Activated naive CD4-positive, alpha-beta T cell treated with Interleukin-2 at 50 U/mL for 16 hours (primary cell): ENCODE results near the gene PEX16.
A peak's percentile ranks its signal among the peaks of the same experiment; 100 is the strongest.
"Not testable (repeated sequence)": the region's sequence is repeated elsewhere in the genome, so short reads cannot be mapped to it uniquely, and the experiment has no call there.

Experiments used
- DNase-seq: peaks from one replicate; pipeline ENCODE4 v3.0.0-alpha.2; 2020

Gene PEX16

GRCh38 chr11:45917286-45917622, 423 bp downstream of the PEX16 start:
- DNase-seq: no peak

DNA sequence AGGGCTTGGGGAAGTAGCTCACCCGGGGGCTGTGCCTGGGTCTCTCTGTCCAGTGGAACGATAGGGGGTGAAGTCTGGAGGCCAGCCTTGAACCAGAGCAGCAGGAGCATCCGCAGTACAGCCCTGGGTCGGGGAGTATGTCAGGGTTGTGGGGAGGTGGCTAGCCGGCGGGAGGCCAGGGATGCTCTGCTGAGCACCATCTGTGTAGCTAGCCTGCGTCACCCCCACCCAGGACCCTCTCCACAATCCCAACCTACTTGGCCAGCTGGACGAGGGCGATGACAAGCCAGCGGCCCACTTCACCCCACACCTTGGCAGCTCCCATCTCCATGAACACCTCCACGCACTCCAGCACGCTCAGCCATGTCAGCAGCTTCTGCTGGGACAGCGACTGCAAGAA, 2.2 kb downstream of the PEX16 start:
- no peak for DNase-seq

GRCh38 chr11:45913942-45914635, 3.6 kb downstream of the PEX16 start:
- no peak for DNase-seq

DNA sequence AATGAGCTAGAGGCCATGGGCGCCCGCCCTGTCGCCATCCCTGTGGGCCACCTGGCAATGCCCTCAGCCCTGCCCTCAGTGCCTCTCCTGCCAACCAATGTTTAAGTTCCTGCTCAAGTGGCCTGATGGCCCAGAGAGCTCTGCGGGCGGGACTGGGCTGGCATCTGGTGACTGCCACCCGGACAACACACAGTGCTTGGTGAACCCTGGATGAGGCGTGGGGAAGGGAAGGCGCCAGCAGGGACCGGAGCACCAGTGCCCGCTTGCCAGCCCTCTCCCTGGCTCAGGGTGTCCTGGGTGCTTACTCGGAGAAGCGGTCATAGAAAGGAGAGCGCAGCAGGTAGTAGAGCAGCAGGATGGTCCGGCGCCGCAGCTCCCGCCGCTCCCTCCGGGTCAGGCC, 4.2 kb downstream of the PEX16 start:
- no peak for DNase-seq

DNA sequence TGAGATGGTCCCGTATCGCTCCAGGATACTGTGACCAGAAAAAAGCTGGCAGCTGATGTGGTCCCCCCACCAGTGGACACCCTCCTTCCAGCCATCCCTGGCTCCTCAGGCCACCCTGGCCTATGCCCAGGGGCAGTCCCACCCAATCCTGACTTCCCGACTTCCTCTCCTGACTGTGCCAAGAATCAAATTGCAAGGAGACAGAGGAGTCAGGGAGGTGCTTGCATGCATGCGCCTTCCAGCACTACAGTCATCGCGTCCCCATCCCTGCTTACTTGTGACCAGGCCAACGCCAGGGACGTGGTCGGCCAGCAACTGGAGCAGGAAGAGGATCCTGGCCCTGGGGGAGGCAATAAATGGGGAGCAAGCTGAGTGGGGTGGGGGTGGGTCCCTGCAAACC, 7.1 kb downstream of the PEX16 start:
- no peak for DNase-seq

GRCh38 chr11:45909594-45910475, 7.8 kb downstream of the PEX16 start:
- no peak for DNase-seq

GRCh38 chr11:45907911-45908370, 9.7 kb downstream of the PEX16 start:
- no peak for DNase-seq

DNA sequence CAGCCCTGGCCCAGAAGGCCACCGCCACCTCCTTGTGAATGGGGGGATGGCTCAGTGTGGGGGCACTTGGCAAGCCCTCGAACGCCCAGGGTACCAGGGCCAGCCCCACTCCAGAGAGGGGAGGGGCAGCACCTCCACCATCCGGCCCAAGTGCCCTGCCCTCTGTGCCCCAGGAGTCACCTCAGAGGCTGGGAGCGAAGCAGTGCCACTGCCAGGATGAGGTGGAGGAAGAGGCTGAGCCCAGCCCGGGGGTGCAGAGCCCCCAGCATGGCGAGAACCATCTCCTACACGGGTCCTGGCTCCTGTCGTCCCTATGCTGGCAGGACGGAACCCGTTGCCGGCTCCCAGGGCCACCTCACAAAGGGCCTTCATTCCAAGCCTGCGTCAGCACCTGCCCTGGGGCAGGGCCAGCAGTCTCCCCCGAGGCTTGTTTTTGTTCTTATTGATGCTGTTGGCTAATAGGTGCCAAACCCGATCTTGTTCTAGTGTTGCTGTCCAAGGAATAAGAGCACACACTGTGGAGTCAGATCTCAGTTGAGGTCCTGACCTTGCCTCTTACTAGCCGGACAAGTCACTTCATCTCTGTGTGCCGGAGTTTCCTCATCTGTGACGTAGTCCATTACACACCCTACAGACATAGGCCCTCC, 10.6 kb downstream of the PEX16 start, which contains the start of gene FREY1:
Gene FREY1 (minus strand): TSS at position 307 of the 647 bp plus-strand sequence. CDS start 26 bp downstream, at position 281.
- no peak for DNase-seq

DNA sequence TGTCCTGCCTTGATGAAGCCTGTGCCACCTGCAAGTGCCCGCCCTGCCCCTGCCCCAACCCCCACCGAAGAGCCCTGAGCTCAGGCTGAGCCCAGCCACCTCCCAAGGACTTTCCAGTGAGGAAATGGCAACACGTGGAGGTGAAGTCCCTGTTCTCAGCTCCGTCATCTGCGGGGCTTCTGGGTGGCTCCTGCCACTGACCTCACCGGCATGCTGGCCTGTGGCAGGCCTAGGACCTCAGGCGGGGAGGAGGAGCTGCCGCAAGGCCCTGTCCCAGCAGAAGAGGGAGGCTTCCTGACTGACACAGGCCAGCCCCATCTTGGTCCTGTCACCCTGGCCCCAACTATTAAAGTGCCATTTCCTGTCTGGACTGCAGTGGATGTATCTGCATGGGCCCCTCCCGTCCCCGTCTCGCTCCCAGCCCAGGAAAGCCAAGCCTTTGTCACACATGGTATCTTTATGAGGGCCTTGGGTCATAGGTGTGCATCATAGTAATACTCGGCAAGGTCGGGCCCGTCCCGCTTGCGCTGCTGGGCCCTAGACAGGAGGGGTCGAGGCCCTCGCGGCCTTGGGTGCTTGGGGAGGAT, 11.5 kb downstream of the PEX16 start:
- no peak for DNase-seq

DNA sequence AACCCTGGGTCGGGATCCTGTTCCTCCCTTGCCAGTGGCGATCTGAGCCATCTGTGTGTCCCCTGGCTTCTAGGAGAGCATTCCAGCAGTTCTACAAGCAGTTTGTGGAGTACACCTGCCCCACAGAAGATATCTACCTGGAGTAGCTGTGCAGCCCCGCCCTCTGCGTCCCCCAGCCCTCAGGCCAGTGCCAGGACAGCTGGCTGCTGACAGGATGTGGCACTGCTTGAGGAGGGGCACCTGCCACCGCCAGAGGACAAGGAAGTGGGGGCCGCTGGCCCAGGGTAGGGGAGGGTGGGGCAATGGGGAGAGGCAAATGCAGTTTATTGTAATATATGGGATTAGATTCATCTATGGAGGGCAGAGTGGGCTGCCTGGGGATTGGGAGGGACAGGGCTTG, 12.1 kb downstream of the PEX16 start:
- not testable (repeated sequence) for DNase-seq

- no peak for DNase-seq
These were observed 12.6 kb downstream of the PEX16 start for GRCh38 chr11:45905095-45905494.

- DNase-seq: no peak
These were observed 13.3 kb downstream of the PEX16 start for GRCh38 chr11:45904309-45904915.

DNA sequence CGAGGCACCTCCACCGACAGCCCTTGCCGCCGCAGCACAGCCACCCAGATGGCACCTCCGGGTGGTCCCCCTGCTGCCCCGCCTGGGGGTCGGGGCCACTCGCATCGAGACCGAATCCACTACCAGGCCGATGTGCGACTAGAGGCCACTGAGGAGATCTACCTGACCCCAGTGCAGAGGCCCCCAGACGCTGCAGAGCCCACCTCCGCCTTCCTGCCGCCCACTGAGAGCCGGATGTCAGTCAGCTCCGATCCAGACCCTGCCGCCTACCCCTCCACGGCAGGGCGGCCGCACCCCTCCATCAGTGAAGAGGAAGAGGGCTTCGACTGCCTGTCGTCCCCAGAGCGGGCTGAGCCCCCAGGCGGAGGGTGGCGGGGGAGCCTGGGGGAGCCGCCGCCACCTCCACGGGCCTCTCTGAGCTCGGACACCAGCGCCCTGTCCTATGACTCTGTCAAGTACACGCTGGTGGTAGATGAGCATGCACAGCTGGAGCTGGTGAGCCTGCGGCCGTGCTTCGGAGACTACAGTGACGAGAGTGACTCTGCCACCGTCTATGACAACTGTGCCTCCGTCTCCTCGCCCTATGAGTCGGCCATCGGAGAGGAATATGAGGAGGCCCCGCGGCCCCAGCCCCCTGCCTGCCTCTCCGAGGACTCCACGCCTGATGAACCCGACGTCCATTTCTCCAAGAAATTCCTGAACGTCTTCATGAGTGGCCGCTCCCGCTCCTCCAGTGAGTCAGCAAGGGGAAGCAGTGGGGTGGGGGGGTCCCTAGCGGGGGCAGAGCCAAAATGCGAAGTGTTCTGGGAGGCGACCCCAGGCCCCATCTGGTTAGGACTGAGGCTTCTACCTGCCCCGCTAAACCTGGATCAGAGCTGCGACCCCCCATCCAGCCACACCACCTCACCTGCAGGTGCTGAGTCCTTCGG, 15.0 kb downstream of the PEX16 start:
- no peak for DNase-seq

GRCh38 chr11:45901626-45902025, 16.1 kb downstream of the PEX16 start:
- no peak for DNase-seq

DNA sequence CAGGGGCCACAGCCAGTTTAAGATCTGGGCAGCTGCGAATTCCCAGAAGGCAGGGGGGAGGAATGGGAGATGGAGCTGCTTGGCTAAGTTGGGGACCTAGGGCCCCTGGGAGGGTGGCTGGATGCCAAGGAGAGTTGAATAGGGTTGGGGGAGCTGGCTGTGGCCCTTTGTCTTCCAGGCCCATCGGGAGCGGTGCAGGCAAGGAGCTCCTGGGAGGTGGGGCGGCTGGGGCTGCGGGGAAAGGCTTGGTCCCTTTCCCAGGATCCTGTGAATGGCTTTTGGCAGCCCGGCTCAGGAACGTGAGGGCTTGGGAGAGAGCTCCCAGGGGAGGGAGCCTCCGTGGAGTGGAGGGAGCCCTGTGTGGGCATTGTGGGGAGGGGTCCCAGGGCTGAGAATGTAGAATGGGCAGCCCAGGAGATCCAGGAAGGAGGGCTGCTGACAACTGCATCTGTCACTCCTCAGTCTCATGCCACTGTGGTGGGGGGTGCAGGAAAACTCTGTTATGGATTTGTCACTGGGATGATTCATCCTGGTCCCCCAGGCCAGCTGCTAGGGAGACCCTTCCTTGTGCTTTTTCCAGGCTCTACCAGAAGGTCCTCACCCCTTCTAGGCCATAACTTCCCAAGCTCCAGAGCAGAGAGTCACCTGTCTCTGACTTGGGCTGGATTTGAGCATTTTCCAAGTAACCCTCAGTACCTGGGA, 16.6 kb downstream of the PEX16 start:
- no peak for DNase-seq

DNA sequence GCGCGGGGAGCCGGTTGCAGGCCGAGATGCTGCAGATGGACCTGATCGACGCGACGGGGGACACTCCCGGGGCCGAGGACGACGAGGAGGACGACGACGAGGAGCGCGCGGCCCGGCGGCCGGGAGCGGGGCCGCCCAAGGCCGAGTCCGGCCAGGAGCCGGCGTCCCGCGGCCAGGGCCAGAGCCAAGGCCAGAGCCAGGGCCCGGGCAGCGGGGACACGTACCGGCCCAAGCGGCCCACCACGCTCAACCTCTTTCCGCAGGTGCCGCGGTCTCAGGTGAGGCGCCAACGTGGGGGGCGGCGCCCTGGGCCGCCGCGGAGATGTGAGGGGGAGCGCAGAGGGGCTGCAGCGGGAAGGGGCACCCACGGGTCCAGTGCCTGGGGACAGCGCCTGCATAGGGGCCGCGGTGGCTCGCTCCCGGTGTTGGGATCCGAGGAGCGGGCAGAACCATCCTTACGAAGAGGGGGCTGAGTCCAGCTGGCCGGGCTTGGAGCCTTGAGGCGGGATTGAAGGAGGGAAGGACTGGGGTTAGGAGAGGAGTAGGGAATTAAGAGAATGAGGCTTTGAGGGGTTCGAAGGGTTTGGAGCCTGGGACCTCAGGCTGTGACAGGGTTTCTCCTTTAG, 17.4 kb downstream of the PEX16 start:
- not testable (repeated sequence) for DNase-seq

DNA sequence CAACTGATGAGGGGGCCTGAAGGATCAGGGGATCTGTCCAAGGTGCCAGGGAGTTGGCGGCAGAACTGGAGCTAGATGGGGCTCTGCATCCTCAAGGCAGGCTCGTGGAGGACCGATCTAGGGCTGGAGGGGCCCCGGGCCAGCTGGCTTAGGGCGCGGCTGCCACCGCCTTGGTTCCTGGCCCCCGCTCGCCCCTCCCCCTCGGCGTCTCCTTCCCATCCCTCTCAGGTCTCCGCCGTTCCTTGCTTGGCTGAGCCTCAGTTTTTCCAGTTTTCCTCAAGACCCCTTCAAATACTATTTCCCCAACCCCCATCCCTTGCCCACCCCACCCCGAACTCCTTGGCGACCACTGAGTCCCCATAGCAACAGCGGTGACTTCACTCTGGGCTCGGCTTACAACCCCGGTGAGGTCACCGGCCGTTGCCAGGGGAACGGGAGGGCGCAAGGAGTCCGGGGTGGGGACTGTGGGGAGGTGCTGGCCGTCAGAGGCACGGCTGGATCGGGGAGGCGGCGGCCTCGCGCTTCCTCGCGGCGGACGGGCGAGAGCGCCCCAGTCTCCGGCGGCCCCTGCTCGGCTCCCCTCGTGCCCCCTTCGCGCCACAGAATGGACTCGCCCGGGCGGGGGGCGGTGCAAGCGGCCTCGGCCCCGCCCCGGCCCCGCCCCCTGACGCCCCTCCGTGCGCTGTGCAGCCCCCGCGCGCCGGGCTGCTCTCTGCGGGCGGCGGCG, 18.1 kb downstream of the PEX16 start:
- peak; percentile 66 for DNase-seq

DNA sequence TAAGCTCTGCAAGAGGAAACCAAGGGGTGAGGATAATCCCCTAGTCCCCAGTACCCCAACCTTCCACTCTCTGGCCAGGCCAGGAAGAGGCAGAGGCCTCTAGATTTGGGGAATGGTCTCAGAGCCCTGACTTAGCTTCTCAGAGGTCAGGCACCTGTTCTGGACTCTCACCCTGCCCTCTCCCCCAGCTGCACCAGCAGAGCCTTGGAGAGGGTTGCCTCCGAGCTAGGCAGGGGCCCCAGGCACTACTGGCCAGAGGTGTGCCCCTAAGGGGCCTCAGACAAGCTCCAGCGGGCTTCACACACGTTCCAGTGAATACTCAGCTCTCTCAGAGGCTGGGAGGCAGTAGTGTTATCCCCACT, 18.6 kb downstream of the PEX16 start:
- DNase-seq: no peak

DNA sequence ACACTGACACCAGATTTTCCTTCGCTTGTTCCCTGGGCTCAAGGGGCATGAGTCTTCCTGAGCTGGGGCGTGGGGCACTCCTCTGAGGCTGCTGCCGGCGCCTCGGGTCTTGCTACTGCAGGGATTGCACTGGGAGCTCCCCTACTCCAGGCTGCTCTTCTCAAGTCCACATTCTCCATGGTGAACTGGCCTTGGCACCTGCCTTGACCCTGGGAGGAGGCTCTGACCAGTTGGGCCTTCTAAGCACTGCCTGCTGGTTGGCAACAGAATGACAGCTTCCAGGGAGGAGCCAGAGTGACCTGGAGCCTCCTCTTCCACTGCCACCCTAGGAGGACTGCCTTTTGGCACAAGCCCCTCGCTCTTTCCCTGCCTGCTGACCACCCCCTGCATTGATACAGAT, 20.1 kb downstream of the PEX16 start:
- no peak for DNase-seq

GRCh38 chr11:45896422-45896984, 21.2 kb downstream of the PEX16 start:
- DNase-seq: no peak
